HG02763 (cell line): Measurements from ENCODE around the gene PIK3C2B.
"Not testable (repeated sequence)": the region's sequence is repeated elsewhere in the genome, so short reads cannot be mapped to it uniquely, and the experiment has no call there.

Experiments
- ATAC-seq: cut with Tn5 transposase; IDR thresholded peaks from one replicate; pipeline ENCODE4 v1.9.1; 2021; ENCODE audit warnings: mild to moderate bottlenecking, moderate library complexity; ENCODE audit not compliant: unreplicated experiment

Gene PIK3C2B

DNA sequence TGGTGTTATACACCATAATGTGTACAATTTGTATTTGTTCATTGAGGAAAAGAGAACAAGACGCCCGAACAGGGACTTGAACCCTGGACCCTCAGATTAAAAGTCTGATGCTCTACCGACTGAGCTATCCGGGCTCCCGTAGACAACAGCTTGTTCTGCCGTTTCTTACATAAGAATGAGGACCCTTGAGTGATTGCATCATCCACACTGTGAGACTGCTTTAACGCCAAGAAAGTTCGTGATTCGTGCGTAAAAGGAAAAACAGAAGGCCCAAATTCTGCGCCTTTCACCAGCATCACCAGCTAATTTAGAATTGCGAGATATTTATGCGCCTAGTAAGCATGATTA, 12.3 kb upstream of the PIK3C2B start:
- peak; percentile 62 for ATAC-seq

DNA sequence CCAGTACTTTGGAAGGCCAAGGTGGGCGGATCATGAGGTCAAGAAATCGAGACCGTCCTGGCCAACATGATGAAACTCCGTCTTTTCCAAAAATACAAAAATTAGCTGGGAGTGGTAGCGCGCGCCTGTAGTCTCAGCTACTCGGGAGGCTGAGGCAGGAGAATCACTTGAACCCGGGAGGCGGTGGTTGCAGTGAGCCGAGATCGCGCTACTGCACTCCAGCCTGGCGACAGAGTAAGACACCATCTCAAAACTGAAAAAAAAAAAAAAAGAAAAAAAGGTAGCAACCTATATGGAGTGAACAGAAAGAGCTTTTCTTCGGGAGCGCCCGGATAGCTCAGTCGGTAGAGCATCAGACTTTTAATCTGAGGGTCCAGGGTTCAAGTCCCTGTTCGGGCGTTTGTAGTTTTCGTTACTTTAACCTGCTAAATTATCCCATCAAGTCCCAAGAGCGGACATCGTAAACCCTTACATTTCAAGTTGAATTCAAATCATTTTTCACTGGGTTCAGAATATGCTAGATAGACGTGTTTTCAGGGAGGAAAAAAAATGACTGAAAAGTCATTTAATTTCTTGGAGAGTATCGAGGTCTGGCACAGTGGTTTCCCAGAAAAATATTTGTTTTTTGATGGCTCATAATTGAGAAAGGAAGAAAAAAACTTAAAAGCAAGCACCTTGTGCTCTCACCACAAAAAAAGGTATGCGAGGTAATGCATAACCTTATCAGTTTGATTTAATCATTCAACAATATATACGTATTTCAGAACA, 11.8 kb upstream of the PIK3C2B start:
- peak; percentile 68 for ATAC-seq

DNA sequence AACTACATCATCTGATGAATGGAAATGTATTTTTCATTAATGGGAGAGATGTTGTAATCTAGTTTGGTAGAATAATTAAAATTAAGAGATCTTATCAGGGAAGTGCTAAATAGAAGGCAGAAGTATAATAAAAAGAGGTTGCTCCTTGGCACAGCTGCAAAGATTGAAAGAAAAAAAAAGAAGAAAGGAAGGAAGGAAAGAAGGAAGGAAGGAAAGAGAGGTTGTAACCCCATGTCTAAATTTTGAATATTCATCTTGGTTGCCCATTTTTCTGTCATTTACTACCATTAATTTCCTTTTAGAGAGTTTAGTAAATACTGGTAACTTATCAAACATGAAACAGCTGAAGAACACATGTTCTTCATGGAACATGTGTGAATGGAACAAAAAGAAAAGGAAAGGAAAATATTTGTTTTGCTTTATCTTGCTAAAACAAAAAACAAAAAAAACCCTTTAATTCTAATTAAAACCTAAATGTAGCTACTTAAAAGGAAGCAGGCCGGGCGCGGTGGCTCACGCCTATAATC, 11.1 kb upstream of the PIK3C2B start:
- no peak for ATAC-seq

DNA sequence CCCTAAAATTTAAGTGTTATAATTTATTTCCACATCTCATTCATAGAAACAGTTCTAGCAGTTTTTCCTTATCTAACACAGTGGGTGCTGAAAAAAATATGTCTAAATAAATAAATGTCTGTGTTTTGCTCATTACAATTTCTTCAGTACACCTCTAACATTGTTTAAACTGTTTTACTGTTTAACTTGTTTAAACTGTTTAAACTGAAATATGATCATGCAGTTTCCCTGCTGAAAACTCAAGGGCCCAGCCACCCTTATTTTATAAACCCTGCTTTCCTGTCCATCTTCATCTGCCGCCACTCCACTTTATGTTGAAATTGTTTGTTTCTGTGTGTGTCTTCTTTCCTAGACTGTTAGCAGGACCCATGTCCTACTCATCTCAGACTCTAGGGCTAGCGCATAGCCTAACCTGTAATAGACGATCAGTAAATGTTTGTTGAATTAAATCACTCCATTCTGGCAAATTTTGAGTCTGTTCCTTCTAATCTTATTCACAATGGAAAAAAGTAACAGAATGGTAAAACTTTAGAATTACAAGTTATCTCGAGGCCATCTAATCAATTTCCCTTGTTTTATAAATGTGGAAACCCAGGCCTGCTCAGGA, 9.4 kb upstream of the PIK3C2B start:
- ATAC-seq: no peak

DNA sequence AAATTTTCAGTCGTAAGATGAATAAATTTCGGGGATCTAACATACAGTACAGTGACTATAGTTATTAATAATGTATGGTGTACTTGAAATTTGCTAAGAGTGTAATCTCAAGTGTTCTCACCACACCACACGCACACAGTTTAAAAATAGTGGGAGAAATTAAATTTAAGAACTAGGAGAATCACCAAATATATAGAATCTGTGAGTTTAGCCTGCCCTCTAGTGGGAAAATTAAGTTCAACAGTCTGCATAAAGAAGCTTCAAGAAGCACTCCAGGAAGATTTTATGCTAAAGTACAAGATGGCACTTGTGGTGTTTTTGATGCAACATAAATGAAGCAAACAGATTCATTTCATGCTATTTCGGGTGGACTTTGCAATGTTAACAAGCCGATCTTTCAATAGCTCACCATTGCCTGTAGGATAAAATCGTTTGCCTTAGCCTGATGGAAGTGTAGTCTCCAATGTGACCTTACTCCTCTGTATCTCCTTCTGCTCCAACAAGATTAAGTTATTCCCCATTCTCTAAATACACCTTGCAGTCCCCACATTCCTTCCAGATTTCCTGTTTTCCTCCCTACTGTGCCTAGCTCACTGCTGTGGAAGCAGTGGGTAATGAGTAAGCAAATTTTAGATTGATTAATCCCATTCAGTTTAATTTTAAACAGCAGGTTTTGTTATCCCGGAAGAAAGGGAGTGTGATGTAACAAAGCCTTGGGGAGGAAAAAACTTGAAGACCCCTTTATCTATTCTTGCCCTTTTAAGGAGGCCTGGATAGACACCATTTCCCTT, 8.7 kb upstream of the PIK3C2B start:
- ATAC-seq: no peak

DNA sequence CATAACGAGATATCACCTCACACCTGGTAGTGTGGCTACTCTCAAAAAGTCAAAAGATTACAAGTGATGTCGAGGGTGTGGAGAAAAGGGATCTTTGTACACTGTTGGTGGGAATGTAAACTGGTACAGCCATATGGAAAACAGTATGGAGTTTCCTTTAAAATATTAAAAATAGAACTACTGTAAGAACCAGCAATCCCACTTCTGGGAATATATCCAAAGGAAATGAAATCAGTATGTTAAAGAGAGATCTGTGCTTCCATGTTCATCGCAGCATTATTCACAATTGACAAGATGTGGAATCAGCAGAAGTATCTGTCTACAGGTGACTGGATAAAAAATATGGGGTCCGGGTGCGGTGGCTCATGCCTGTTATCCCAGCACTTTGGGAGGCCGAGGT, 7.6 kb upstream of the PIK3C2B start:
- no peak for ATAC-seq

DNA sequence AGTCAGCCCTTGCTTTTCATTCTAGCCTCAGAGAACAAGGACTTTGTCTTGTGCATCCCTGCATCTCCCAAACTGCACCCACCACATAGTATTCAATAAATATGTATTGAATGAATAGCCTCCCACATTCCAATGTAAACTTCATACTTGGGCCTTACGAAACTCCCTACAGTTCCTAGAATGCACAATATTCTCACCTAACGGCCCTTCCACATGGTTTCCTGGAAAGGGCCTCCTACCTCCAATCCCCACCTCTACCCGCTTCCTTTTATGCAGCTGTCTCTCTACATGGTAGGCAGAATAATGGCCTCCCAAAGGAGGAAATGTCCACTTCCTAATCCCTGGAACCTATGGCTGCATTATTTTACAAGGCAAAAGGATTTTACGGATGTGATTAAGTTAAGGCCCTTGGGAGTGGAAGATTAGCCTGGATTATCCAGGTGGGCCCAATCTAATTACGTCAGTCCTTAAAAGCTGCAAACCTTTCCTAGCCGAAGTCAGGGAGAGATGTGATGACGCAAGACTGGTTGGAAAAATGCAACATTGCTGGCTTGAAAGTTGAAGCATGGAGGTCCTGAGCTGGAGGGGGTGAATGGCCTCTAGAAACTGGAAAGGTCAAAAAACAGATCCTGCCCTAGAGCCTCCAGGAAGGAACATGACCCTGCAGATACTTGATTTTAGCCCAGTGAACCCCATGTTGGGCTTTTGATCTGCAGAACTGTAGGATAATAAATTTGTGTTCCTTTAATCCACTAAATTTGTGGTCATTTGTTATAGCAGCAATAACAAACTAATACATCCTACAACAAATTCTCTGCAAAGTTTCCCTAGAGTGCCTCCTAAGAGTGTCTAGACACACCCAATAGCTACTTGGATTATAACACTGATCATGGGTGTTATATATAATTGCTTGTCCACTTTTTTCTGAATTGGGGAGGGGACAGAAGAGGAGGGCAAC, 5.2 kb upstream of the PIK3C2B start:
- ATAC-seq: no peak

DNA sequence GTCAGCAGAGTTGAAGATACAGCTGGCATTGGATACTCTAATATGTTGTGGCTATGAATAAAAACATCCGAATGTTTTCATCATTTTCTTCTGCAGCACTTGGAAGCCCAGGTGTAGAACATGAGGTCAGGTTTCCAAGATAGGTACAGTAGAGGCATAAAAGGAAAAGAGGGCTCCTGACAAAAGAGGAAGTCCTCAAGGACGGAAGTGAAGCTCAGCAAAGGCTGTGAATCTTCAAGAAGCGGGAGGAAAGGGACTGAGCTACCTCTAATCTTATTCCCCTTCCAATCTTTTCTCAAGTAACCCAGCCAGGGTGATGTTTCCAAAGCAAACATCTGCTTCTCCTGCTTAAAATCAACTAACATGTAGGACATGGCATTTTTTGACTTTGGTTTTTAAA, 4.4 kb upstream of the PIK3C2B start:
- ATAC-seq: no peak

DNA sequence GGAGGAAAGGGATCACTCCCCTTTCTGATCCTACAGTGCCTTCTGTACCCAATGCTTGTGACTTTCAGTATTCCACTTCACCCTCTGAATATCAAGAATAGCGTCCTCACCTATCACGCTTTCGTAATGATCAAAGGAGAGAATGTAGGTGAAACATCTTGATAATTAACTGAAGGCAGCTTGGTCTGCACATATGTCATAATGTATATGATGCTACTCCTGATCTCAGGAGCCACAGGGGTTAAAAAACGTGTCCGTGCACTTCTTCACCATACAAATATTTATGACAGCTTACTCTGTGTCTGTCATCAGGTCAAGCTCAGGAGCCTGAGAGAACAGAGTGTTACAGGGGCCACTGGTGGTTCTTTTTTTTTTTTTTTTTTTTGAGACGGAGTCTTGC, 1.2 kb upstream of the PIK3C2B start:
- ATAC-seq: no peak

DNA sequence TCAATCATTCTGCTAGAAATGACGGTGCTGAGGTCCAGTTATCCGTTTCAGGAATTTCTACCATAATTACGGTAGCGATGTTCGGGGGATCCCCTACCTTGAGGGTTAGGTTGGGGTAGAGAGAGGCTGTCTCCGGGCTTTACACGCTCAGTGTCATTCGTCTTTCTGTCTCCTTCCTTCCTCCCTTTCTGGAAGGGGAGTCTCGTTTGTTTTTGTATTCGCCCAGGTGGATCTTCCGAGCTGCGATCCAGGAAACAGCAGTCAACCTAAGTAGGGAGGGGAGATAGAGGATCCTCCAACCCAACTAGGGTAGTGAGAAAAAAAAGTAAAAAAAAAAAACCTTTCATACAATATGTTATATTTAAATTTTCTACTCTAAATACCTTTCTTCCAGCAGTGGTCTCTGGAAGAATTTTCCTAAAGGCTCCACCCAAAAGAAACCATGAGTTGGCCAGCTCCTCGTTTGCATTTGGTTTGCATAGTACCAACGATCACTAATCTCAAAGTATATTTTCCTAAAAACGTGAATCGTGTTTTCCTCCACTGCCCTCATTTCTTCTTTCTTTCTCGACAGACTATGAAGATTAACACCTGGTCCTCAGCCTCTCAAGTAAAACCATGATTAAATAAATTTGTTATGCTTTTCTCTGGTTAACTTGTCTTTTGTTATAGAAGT, 611 bp upstream of the PIK3C2B start:
- ATAC-seq: peak; percentile 35

DNA sequence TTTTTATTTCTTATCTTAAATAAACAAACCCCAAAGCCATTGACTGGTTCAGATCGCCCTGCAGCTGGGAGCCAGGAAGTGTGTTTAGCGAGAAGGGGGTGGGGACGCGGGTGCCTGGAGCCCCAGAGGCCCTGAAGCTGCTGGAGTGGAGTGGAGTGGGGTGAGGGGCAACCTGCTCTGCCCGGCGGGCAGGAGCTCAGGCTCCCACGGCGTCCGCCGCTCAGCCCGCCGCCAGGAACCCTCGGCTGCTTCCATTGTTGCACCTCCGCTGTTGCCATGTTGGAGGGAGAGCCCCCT, 673 bp downstream of the PIK3C2B start:
- peak; percentile 23 for ATAC-seq

DNA sequence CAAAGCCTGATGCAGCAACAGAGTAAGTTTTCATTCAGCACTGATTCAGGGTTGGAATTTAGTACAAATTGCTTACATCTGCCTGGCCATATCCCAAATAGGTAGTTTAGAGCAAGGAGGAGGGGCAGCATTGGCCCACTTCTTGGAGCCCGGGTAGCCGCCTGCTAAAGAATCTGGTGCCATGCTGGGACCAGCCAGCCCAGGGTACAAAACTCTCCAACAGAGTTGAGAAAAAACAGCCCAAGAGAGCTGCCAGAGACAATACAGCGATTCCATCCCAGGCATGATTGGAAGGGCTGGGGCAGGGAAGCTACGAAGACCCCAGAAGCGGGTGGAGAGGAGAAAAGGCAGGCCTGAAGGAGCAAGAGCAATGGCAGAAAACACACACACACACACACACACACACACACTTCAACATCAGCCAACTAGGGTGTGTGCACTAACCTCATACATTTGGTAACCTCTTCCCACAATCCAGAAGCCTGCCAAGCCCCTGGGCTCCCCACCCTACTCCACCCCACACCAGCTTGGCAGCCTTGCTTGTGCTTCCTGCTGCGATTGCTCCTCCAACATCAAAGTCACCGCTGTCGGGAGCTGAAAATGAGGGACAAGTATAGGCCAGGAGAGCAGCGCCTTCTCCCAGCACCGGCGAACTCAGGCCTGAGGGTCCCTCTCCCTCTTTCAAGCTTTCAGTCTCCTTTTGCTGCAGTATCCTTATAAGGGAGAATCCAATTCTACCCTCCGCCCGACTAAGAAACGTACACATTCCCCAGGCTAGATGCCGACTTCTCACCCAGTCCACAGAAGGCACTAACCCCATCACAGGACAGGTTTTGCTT, 1.2 kb downstream of the PIK3C2B start:
- no peak for ATAC-seq

DNA sequence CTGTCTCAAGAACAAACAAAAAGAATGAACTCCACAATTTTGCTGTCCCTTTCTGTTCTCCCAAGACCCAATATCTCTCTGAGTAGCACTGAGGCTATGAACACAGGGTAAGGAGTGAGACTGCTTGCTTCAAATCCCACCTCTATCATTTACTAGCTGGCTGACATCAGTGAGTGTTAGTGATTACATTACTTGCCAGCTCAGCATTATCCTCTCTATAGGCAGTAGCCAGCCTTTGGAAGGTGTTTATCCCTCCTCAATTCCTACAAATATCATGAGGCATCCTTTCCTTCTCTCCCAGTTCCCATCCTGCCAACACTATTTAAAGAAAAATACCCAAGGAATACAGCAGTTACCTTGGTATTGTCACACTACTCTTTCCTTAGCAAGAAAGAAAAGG, 3.0 kb downstream of the PIK3C2B start:
- no peak for ATAC-seq

DNA sequence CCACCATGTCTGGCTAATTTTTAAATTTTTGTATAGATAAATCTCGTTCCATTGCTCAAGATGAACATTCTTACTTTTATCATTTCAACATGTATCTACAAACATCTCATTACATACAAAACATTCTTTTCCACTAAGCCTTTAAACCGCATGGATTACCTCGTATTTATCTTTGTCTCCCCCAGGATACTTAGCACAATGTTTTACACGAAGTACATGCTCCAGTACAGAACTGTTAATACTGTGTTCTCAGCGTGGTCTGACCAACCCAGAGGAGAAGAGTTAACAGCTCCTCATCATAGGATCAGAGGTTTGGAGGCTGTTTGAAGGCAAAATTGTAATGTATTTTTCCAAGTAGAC, 7.4 kb downstream of the PIK3C2B start:
- ATAC-seq: no peak

DNA sequence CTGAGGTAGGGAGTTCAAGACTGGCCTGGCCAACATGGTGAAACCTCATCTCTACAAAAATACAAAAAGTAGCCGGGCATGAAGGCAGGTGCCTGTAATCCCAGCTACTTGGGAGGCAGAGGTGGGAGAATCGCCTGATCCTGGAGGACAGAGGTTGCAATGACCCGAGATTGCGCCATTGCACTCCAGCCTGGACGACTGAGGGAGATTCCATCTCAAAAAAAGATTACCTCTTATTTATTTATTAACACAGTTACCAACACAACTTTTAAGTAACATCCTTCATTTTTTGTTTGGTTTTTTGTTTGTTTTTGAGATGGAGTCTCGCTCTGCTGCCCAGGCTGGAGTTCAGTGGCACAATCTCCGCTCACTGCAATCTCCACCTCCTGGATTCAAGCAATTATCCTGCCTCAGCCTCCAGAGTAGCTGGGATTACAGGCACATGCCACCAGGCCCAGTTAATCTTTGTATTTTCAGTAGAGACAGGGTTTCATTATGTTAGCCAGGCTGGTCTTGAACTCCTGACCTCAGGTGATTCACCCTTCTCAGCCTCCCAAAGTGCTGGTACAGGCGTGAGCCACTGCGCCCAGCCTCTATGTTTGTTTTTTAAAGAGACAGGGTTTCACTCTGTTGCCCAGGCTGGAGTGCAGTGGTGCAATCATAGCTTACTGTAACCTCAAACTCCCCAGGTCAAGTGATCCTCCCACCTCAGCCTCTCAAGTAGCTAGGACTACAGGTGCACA, 7.9 kb downstream of the PIK3C2B start:
- ATAC-seq: not testable (repeated sequence)

DNA sequence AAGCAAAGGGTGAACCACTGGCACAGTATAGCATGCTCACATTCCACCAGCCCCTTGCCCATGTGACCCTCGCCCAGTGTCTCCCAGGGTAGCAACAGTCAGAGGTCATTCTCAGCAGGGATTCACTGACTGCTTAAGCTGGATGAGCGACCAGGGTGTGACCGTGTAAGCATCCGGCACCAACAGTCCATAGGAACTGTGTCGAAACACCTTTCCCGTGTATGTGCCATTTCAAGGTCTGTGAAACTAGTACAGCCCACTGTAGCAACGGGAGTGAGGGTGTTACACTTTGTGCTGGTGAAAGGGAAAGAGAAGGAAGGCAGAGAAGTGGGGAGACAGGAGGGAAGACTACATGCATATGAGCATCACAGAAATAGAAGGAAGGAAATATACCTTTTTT, 10.8 kb downstream of the PIK3C2B start:
- no peak for ATAC-seq

DNA sequence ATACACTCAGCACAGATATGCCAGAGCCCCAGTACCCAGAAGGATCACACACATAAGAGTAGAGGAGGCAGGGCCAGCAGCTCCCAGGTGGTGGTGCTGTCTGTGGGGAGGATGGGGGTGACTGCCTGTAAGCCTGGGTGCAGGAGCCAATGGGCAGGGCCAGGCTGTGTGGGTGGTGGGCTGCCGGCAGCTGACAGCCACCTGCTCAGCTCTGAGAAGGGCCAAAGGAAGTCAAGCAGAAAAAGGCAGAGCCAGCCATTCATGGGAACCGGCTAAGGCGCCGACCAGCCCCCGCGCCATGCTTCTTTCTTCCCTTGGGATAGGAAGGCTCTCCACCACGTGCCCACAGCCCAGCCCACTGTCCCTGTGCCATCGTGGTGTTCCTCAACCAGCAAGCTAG, 14.1 kb downstream of the PIK3C2B start:
- ATAC-seq: peak; percentile 57

DNA sequence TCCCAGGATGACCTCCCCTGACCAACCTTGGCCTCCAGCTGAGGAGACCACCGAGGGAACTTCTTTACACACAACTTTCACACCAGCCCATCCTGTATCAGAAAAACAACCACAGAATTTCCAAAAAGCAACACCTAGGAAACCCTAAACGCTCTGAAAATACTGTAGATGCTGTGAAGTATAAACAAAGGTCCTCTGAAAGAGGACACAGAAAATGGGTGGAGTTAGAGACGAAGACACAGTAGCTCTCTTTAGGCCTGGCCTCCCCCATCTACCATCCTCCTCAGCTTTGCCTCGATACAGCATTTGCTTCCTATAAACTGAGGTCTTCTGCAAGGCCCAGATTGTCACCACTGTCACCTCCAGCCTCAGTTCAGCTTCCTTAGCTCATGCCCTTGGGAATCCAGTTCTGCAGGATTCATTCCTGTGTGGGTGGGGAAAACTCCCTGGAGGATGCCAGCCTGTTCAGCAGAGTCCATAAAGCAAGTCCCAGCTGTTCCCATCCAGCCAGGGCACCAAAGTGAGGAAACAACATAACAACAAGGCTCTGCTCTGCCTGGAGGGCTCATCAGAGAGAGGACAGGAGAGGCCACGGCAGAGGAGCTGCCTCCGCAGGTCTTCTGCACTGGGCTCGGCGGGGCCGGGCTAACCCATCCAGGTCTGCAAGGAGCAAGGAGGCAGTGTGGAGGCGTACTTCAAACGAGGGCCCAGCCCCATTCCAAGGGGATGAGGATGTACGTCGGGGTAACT, 15.0 kb downstream of the PIK3C2B start:
- no peak for ATAC-seq
